Astrocyte (in vitro differentiated cells and primary cell): ENCODE results near the gene DNER. TPM values are rescaled to one million over a fixed set of nuclear protein-coding genes. Genes with fewer than 3 reads are reported as not detected.

Source experiments
- DNase-seq: peaks from one replicate; pipeline ENCODE4 v3.0.0-alpha.2; 2010; ENCODE audit warnings: low read depth
- FAIRE-seq: peaks from 2 replicates; lab custom pipeline; 2011; peaks lifted over from hg19 to GRCh38; lab: Jason Lieb, UNC
- H2AFZ ChIP-seq: 2 replicates; pipeline ENCODE4 v1.6.0; 2012; ENCODE audit warnings: low read depth, low read length, inconsistent platforms
- H3K27ac ChIP-seq: 2 replicates; pipeline ENCODE4 v1.5.1; 2011; ENCODE audit warnings: low read depth, low read length, inconsistent platforms
- H3K27me3 ChIP-seq: 2 replicates; pipeline ENCODE4 v1.6.0; 2011; ENCODE audit warnings: low read length, inconsistent platforms; ENCODE audit not compliant: insufficient read depth
- H3K36me3 ChIP-seq: 2 replicates; pipeline ENCODE4 v1.5.1; 2011; ENCODE audit warnings: low read length, inconsistent platforms; ENCODE audit not compliant: insufficient read depth
- H3K4me1 ChIP-seq: 2 replicates; pipeline ENCODE4 v1.5.1; 2011; ENCODE audit warnings: low read length, inconsistent platforms; ENCODE audit not compliant: insufficient read depth
- H3K4me2 ChIP-seq: 2 replicates; pipeline ENCODE4 v1.6.0; 2012; ENCODE audit warnings: low read length, inconsistent platforms
- H3K4me3 ChIP-seq: 2 replicates; pipeline ENCODE4 v1.5.1; 2011; ENCODE audit warnings: low read depth, mild to moderate bottlenecking, low read length, inconsistent platforms; ENCODE audit not compliant: insufficient read depth
- H3K79me2 ChIP-seq: 2 replicates; pipeline ENCODE4 v1.6.0; 2012; ENCODE audit warnings: mild to moderate bottlenecking, low read length, inconsistent platforms; ENCODE audit not compliant: insufficient read depth
- H3K9ac ChIP-seq: 2 replicates; pipeline ENCODE4 v1.6.0; 2012; ENCODE audit warnings: mild to moderate bottlenecking, low read length, inconsistent platforms
- H3K9me3 ChIP-seq: 2 replicates; pipeline ENCODE4 v1.5.1; 2012; ENCODE audit warnings: low read depth, mild to moderate bottlenecking, low read length, inconsistent platforms; ENCODE audit not compliant: insufficient read depth
- H4K20me1 ChIP-seq: 2 replicates; pipeline ENCODE4 v1.6.0; 2012; ENCODE audit warnings: low read length, inconsistent platforms; ENCODE audit not compliant: insufficient read depth
- H3K27ac Mint-ChIP-seq: one replicate; pipeline ENCODE4 v1.8.0; 2021; ENCODE audit warnings: mild to moderate bottlenecking, mixed read lengths; ENCODE audit not compliant: unreplicated experiment
- H3K27me3 Mint-ChIP-seq: one replicate; pipeline ENCODE4 v1.8.0; 2021; ENCODE audit warnings: low read depth, mixed read lengths; ENCODE audit not compliant: unreplicated experiment
- H3K36me3 Mint-ChIP-seq: one replicate; pipeline ENCODE4 v1.8.0; 2021; ENCODE audit warnings: low read depth, mixed read lengths; ENCODE audit not compliant: unreplicated experiment
- H3K4me1 Mint-ChIP-seq: one replicate; pipeline ENCODE4 v1.8.0; 2021; ENCODE audit warnings: low read depth, mixed read lengths; ENCODE audit not compliant: unreplicated experiment
- H3K4me3 Mint-ChIP-seq: one replicate; pipeline ENCODE4 v1.8.0; 2021; ENCODE audit warnings: mild to moderate bottlenecking, moderate library complexity, mixed read lengths; ENCODE audit not compliant: unreplicated experiment
- H3K9me3 Mint-ChIP-seq: one replicate; pipeline ENCODE4 v1.8.0; 2021; ENCODE audit warnings: mild to moderate bottlenecking, mixed read lengths; ENCODE audit not compliant: unreplicated experiment
- CTCF ChIP-seq: IDR thresholded peaks from 2 replicates; pipeline ENCODE4 v1.5.1; 2011; ENCODE audit warnings: low read depth, mild to moderate bottlenecking, inconsistent platforms, low read length, moderate library complexity; ENCODE audit not compliant: insufficient read depth
- EZH2 ChIP-seq: IDR thresholded peaks from 2 replicates; pipeline ENCODE4 v1.6.1; 2012; ENCODE audit warnings: mild to moderate bottlenecking, low read length, inconsistent platforms; ENCODE audit not compliant: insufficient read depth
- total RNA-seq: library from RNA; stranded (reverse); gene quantifications from 2 replicates; pipeline ENCODE4 v1.2.1, GENCODE V29; 2021

DNER gene
- total RNA-seq, 1 donor from 2014 or later = 1.0 TPM

GRCh38 chr2:229405796-229406195 lies 308.6 kb downstream of the DNER start:
- no peak overlapping the region for H3K27ac Mint-ChIP-seq
- no peak for FAIRE-seq
- no peaks in the 10 kb centered on the region for H4K20me1 ChIP-seq
- no peaks in the 10 kb centered on the region for H3K27me3 ChIP-seq
- no peaks in the 10 kb centered on the region for H3K9me3 Mint-ChIP-seq
- DNase-seq = no peak
- H3K36me3 Mint-ChIP-seq = no peaks in the 10 kb centered on the region
- no peaks in the 10 kb centered on the region for H3K27me3 Mint-ChIP-seq
- no peaks in the 10 kb centered on the region for H3K36me3 ChIP-seq
- H3K9ac ChIP-seq = no peak overlapping the region
- peaks cover 31% of the 10 kb centered on the region for H3K4me1 Mint-ChIP-seq
- no peaks in the 10 kb centered on the region for H3K79me2 ChIP-seq
- H3K27ac ChIP-seq = no peak overlapping the region
- H3K4me2 ChIP-seq = no peak overlapping the region
- no peak overlapping the region for H3K4me3 Mint-ChIP-seq
- no peaks in the 10 kb centered on the region for H3K9me3 ChIP-seq
- no peak overlapping the region for H2AFZ ChIP-seq
- TF ChIP-seq CTCF = no peak
- TF ChIP-seq EZH2 = no peak
- no peak overlapping the region for H3K4me3 ChIP-seq
- peaks cover 21% of the 10 kb centered on the region for H3K4me1 ChIP-seq

GRCh38 chr2:229403296-229403695 lies 311.1 kb downstream of the DNER start:
- H3K36me3 Mint-ChIP-seq = no peaks in the 10 kb centered on the region
- H4K20me1 ChIP-seq = no peaks in the 10 kb centered on the region
- H3K4me2 ChIP-seq = no peak overlapping the region
- no peaks in the 10 kb centered on the region for H3K79me2 ChIP-seq
- no peaks in the 10 kb centered on the region for H3K9me3 Mint-ChIP-seq
- no peaks in the 10 kb centered on the region for H3K27me3 ChIP-seq
- no peak overlapping the region for H2AFZ ChIP-seq
- H3K36me3 ChIP-seq = no peaks in the 10 kb centered on the region
- FAIRE-seq (no peak), DNase-seq (no peak)
- H3K4me3 ChIP-seq = no peak overlapping the region
- H3K9ac ChIP-seq = no peak overlapping the region
- TF ChIP-seq CTCF (no peak), EZH2 (no peak)
- H3K9me3 ChIP-seq = no peaks in the 10 kb centered on the region
- no peak overlapping the region for H3K4me3 Mint-ChIP-seq
- peaks cover 13% of the 10 kb centered on the region for H3K4me1 Mint-ChIP-seq
- H3K27ac ChIP-seq = no peak overlapping the region
- peaks cover 14% of the 10 kb centered on the region for H3K4me1 ChIP-seq
- H3K27ac Mint-ChIP-seq = no peak overlapping the region
- no peaks in the 10 kb centered on the region for H3K27me3 Mint-ChIP-seq

GRCh38 chr2:229401171-229401865 lies 313.0 kb downstream of the DNER start:
- H2AFZ ChIP-seq = no peak overlapping the region
- no peak for TF ChIP-seq CTCF
- H3K4me1 Mint-ChIP-seq = no peaks in the 10 kb centered on the region
- H3K27me3 Mint-ChIP-seq = no peaks in the 10 kb centered on the region
- no peak overlapping the region for H3K4me3 ChIP-seq
- H3K36me3 Mint-ChIP-seq = no peaks in the 10 kb centered on the region
- no peak overlapping the region for H3K27ac Mint-ChIP-seq
- no peak for DNase-seq
- no peak overlapping the region for H3K4me2 ChIP-seq
- no peaks in the 10 kb centered on the region for H3K27me3 ChIP-seq
- H3K9me3 ChIP-seq = no peaks in the 10 kb centered on the region
- FAIRE-seq = no peak
- H4K20me1 ChIP-seq = no peaks in the 10 kb centered on the region
- no peak overlapping the region for H3K9ac ChIP-seq
- no peaks in the 10 kb centered on the region for H3K79me2 ChIP-seq
- H3K36me3 ChIP-seq = no peaks in the 10 kb centered on the region
- no peak overlapping the region for H3K4me3 Mint-ChIP-seq
- no peaks in the 10 kb centered on the region for H3K4me1 ChIP-seq
- no peak overlapping the region for H3K27ac ChIP-seq
- no peaks in the 10 kb centered on the region for H3K9me3 Mint-ChIP-seq
